Glutamatergic neuron (in vitro differentiated cells): Measurements from ENCODE around the gene TMEM38B. TPM values are rescaled to one million over a fixed set of nuclear protein-coding genes. Genes with fewer than 3 reads are reported as not detected.

Experiments used
- DNase-seq: peaks from one replicate; pipeline ENCODE4 v3.0.0; 2022
- H3K27ac Mint-ChIP-seq: one replicate; pipeline ENCODE4 v1.8.0; 2020; ENCODE audit warnings: mild to moderate bottlenecking, mixed read lengths, inconsistent platforms; ENCODE audit not compliant: unreplicated experiment
- H3K27me3 Mint-ChIP-seq: one replicate; pipeline ENCODE4 v1.8.0; 2020; ENCODE audit warnings: mild to moderate bottlenecking, moderate library complexity, mixed read lengths, inconsistent platforms; ENCODE audit not compliant: unreplicated experiment
- H3K36me3 Mint-ChIP-seq: one replicate; pipeline ENCODE4 v1.8.0; 2020; ENCODE audit warnings: mild to moderate bottlenecking, mixed read lengths, inconsistent platforms; ENCODE audit not compliant: unreplicated experiment
- H3K4me1 Mint-ChIP-seq: one replicate; pipeline ENCODE4 v1.8.0; 2020; ENCODE audit warnings: mild to moderate bottlenecking, low read depth, mixed read lengths, inconsistent platforms; ENCODE audit not compliant: unreplicated experiment
- H3K4me3 Mint-ChIP-seq: one replicate; pipeline ENCODE4 v1.8.0; 2020; ENCODE audit warnings: mild to moderate bottlenecking, mixed read lengths, inconsistent platforms; ENCODE audit not compliant: unreplicated experiment
- H3K9me3 Mint-ChIP-seq: one replicate; pipeline ENCODE4 v1.8.0; 2020; ENCODE audit warnings: mild to moderate bottlenecking, moderate library complexity, mixed read lengths, inconsistent platforms; ENCODE audit not compliant: unreplicated experiment
- CTCF ChIP-seq: fragments of 200-600 bp; sonication (generic); IDR thresholded peaks from one replicate; pipeline ENCODE4 v1.5.0; 2021; ENCODE audit not compliant: partially characterized antibody, unreplicated experiment
- long read RNA-seq: library from polyadenylated mRNA; unstranded; transcript quantifications from one replicate; pipeline ENCODE4 v2.0.0, GENCODE V29; 2020; ENCODE audit not compliant: unreplicated experiment
- total RNA-seq: library from RNA; stranded (reverse); fragmentation: NEBNext Ultra II Directional; extraction: Animal tissue kit (Norgen Biotek cat#: 25700); gene quantifications from one replicate; pipeline ENCODE4 v1.2.1, GENCODE V29; 2021; ENCODE audit not compliant: unreplicated experiment

TMEM38B gene
- total RNA-seq = 3.0 TPM
- long read RNA-seq, partial matches to known transcripts = 0 of 3 reads
- long read RNA-seq, other reads (novel, unspliced or antisense) = 0 of 3 reads

- H3K27ac Mint-ChIP-seq = no peak within 1 kb of the TSS
- peak within 1 kb of the TSS; percentile 86 for H3K4me3 Mint-ChIP-seq
Measured at GRCh38 chr9:105694190-105694847, at the start of gene TMEM38B. Gene TMEM38B, plus strand, starts transcription at chr9:105694541. Its CDS starts 120 bp downstream, at chr9:105694661.

GRCh38 chr9:105646879-105647594, 47.3 kb upstream of the TMEM38B start:
- peaks cover 5% of the 10 kb centered on the region for H3K36me3 Mint-ChIP-seq
- no peaks in the 10 kb centered on the region for H3K27me3 Mint-ChIP-seq
- no peak overlapping the region for H3K4me3 Mint-ChIP-seq
- peak overlapping the region; percentile 23 for H3K27ac Mint-ChIP-seq
- H3K9me3 Mint-ChIP-seq = peaks cover 6% of the 10 kb centered on the region
- H3K4me1 Mint-ChIP-seq = peaks cover 14% of the 10 kb centered on the region
- TF ChIP-seq CTCF = no peak
- DNase-seq = no peak

More at GRCh38 chr9:105694190-105694847, at the start of gene TMEM38B:
- Mint-ChIP-seq H3K36me3 (no peaks in the 10 kb centered on the region), H3K4me1 (peaks cover 4% of the 10 kb centered on the region), H3K9me3 (no peaks in the 10 kb centered on the region), H3K27me3 (peaks cover 2% of the 10 kb centered on the region)
- peak; percentile 86 for DNase-seq
- TF ChIP-seq CTCF = no peak

- TF ChIP-seq CTCF = no peak
- peak overlapping the region; percentile 23 for H3K27ac Mint-ChIP-seq
- H3K27me3 Mint-ChIP-seq = no peaks in the 10 kb centered on the region
- no peak for DNase-seq
- H3K4me3 Mint-ChIP-seq = no peak overlapping the region
- peaks cover 2% of the 10 kb centered on the region for H3K36me3 Mint-ChIP-seq
- peaks cover 14% of the 10 kb centered on the region for H3K4me1 Mint-ChIP-seq
- peaks cover 4% of the 10 kb centered on the region for H3K9me3 Mint-ChIP-seq
Measured at GRCh38 chr9:105647595-105648349, 46.6 kb upstream of the TMEM38B start.

- no peak for DNase-seq
- peaks cover 7% of the 10 kb centered on the region for H3K27me3 Mint-ChIP-seq
- no peaks in the 10 kb centered on the region for H3K9me3 Mint-ChIP-seq
- TF ChIP-seq CTCF = no peak
- H3K27ac Mint-ChIP-seq = no peak overlapping the region
- H3K4me1 Mint-ChIP-seq = peaks cover 13% of the 10 kb centered on the region
- peaks cover 6% of the 10 kb centered on the region for H3K36me3 Mint-ChIP-seq
- H3K4me3 Mint-ChIP-seq = no peak overlapping the region
Measured at GRCh38 chr9:105651806-105652205, 42.5 kb upstream of the TMEM38B start.
